Liver (tissue), 3 donors: ENCODE data around the gene MBNL2.

ENCODE experiments used
- EGR1 ChIP-seq, 2 donors: IDR thresholded peaks; 2 replicates each; pipeline ENCODE4 v1.6.1; 2016 to 2018; ENCODE audit warnings: antibody characterized with exemption in 2 of 2, low read depth in 2 of 2
- FOXA1 ChIP-seq: IDR thresholded peaks from 2 replicates; pipeline ENCODE4 v1.6.1; 2016; ENCODE audit warnings: antibody characterized with exemption
- RAD21 ChIP-seq, 2 donors: IDR thresholded peaks; 2 replicates each; pipeline ENCODE4 v1.6.1; 2016; ENCODE audit warnings: antibody characterized with exemption in 2 of 2, mild to moderate bottlenecking in 2 of 2
- SP1 ChIP-seq: IDR thresholded peaks from 2 replicates; pipeline ENCODE4 v1.6.1; 2018; ENCODE audit warnings: antibody characterized with exemption, mild to moderate bottlenecking
- TAF1 ChIP-seq: conservative IDR thresholded peaks from 2 replicates; pipeline ENCODE4 v1.6.1; 2016; ENCODE audit warnings: antibody characterized with exemption, mild to moderate bottlenecking
- YY1 ChIP-seq: IDR thresholded peaks from 2 replicates; pipeline ENCODE4 v1.6.1; 2016; ENCODE audit warnings: antibody characterized with exemption, mild to moderate bottlenecking
- TF ChIP-seq, protein P1 (sequence below): fragments of 150-350 bp; IDR thresholded peaks from 2 replicates; pipeline ENCODE4 v1.5.1; 2017; ENCODE audit warnings: improper control_type of control experiment, low read depth, low read length; ENCODE audit not compliant: missing input control
- TF ChIP-seq, protein P2 (sequence below): IDR thresholded peaks from 2 replicates; pipeline ENCODE4 v1.6.1; 2016; ENCODE audit warnings: antibody characterized with exemption
- TF ChIP-seq, protein P3 (sequence below): IDR thresholded peaks from 2 replicates; pipeline ENCODE4 v1.6.1; 2016; ENCODE audit warnings: antibody characterized with exemption, mild to moderate bottlenecking
- TF ChIP-seq, protein P4 (sequence below): IDR thresholded peaks from 2 replicates; pipeline ENCODE4 v1.6.1; 2016; ENCODE audit warnings: antibody characterized with exemption
- donor health status: healthy.
- donor health status: healthy.

DNA sequence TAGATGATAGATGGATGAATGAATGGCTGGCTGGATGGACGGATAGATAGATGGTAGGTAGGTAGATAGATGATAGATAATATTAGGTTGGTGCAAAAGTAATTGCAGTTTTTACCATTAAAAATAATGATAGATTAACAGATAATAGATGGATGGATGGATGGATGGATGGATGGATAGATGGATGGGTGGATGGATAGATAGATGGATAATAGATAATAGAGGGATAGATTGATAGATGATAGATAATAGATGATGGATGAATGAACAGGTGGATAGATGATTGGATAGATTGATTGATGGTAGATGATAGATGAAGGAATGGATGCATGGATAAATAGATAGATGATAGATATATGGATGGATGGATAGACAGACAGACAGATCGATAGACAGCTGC is 124.0 kb downstream of the MBNL2 start:
- TF ChIP-seq, protein P1, sequence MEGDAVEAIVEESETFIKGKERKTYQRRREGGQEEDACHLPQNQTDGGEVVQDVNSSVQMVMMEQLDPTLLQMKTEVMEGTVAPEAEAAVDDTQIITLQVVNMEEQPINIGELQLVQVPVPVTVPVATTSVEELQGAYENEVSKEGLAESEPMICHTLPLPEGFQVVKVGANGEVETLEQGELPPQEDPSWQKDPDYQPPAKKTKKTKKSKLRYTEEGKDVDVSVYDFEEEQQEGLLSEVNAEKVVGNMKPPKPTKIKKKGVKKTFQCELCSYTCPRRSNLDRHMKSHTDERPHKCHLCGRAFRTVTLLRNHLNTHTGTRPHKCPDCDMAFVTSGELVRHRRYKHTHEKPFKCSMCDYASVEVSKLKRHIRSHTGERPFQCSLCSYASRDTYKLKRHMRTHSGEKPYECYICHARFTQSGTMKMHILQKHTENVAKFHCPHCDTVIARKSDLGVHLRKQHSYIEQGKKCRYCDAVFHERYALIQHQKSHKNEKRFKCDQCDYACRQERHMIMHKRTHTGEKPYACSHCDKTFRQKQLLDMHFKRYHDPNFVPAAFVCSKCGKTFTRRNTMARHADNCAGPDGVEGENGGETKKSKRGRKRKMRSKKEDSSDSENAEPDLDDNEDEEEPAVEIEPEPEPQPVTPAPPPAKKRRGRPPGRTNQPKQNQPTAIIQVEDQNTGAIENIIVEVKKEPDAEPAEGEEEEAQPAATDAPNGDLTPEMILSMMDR: no peak
- no peak for TF ChIP-seq SP1
- TF ChIP-seq RAD21 (IDR thresholded peaks at IDR 0.05): no peak
- no peak for TF ChIP-seq TAF1
- TF ChIP-seq, protein P2, sequence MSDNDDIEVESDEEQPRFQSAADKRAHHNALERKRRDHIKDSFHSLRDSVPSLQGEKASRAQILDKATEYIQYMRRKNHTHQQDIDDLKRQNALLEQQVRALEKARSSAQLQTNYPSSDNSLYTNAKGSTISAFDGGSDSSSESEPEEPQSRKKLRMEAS: no peak
- no peak for TF ChIP-seq EGR1 (IDR thresholded peaks at IDR 0.05; ENCODE audit: low read depth in 2 of 2)
- TF ChIP-seq, protein P3, sequence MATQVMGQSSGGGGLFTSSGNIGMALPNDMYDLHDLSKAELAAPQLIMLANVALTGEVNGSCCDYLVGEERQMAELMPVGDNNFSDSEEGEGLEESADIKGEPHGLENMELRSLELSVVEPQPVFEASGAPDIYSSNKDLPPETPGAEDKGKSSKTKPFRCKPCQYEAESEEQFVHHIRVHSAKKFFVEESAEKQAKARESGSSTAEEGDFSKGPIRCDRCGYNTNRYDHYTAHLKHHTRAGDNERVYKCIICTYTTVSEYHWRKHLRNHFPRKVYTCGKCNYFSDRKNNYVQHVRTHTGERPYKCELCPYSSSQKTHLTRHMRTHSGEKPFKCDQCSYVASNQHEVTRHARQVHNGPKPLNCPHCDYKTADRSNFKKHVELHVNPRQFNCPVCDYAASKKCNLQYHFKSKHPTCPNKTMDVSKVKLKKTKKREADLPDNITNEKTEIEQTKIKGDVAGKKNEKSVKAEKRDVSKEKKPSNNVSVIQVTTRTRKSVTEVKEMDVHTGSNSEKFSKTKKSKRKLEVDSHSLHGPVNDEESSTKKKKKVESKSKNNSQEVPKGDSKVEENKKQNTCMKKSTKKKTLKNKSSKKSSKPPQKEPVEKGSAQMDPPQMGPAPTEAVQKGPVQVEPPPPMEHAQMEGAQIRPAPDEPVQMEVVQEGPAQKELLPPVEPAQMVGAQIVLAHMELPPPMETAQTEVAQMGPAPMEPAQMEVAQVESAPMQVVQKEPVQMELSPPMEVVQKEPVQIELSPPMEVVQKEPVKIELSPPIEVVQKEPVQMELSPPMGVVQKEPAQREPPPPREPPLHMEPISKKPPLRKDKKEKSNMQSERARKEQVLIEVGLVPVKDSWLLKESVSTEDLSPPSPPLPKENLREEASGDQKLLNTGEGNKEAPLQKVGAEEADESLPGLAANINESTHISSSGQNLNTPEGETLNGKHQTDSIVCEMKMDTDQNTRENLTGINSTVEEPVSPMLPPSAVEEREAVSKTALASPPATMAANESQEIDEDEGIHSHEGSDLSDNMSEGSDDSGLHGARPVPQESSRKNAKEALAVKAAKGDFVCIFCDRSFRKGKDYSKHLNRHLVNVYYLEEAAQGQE: no peak
- no peak for TF ChIP-seq YY1
- TF ChIP-seq, protein P4, sequence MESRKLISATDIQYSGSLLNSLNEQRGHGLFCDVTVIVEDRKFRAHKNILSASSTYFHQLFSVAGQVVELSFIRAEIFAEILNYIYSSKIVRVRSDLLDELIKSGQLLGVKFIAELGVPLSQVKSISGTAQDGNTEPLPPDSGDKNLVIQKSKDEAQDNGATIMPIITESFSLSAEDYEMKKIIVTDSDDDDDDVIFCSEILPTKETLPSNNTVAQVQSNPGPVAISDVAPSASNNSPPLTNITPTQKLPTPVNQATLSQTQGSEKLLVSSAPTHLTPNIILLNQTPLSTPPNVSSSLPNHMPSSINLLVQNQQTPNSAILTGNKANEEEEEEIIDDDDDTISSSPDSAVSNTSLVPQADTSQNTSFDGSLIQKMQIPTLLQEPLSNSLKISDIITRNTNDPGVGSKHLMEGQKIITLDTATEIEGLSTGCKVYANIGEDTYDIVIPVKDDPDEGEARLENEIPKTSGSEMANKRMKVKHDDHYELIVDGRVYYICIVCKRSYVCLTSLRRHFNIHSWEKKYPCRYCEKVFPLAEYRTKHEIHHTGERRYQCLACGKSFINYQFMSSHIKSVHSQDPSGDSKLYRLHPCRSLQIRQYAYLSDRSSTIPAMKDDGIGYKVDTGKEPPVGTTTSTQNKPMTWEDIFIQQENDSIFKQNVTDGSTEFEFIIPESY: no peak
- TF ChIP-seq FOXA1: no peak
